K562 (cell line): ENCODE measurements around the gene ENKUR. TPM values are rescaled to one million over a fixed set of nuclear protein-coding genes. Genes with fewer than 3 reads are reported as not detected.
A peak's percentile ranks its signal among the peaks of the same experiment; 100 is the strongest.

Experiments
- ARID2 ChIP-seq: fragments of 450-650 bp; IDR thresholded peaks from 2 replicates; pipeline ENCODE4 v1.6.1; 2017; ENCODE audit warnings: antibody characterized with exemption, mild to moderate bottlenecking
- BRF1 ChIP-seq: IDR thresholded peaks from 3 replicates; pipeline ENCODE4 v1.6.1; 2011; ENCODE audit warnings: borderline replicate concordance, mild to moderate bottlenecking; ENCODE audit not compliant: insufficient read length; ENCODE audit errors: extremely low read depth
- CC2D1A ChIP-seq: fragments of 450-650 bp; IDR thresholded peaks from 2 replicates; pipeline ENCODE4 v1.6.1; 2017; ENCODE audit warnings: mild to moderate bottlenecking
- NCOR1 ChIP-seq: fragments of 450-650 bp; IDR thresholded peaks from 2 replicates; pipeline ENCODE4 v1.6.1; 2016; ENCODE audit warnings: mild to moderate bottlenecking, moderate library complexity
- NFE2L1 ChIP-seq: fragments of 450-650 bp; IDR thresholded peaks from 2 replicates; pipeline ENCODE4 v1.6.1; 2016; ENCODE audit warnings: missing genetic modification characterization, low read depth, mild to moderate bottlenecking, missing compliant biosample characterization, moderate library complexity, borderline replicate concordance
- RBM25 ChIP-seq: fragments of 200-400 bp; formaldehyde crosslinking; IDR thresholded peaks from 2 replicates; pipeline ENCODE4 v1.6.1; 2018; ENCODE audit warnings: low read length, low read depth, moderate library complexity; ENCODE audit not compliant: severe bottlenecking
- SAFB ChIP-seq: fragments of 200-400 bp; formaldehyde crosslinking; IDR thresholded peaks from 2 replicates; pipeline ENCODE4 v1.6.1; 2017; ENCODE audit warnings: low read depth, low read length, borderline replicate concordance
- SMC3 ChIP-seq: conservative IDR thresholded peaks from 2 replicates; pipeline ENCODE4 v1.6.1; 2011; ENCODE audit warnings: low read depth, low read length, improper control_type of control experiment; ENCODE audit not compliant: insufficient read depth
- SRSF3 ChIP-seq: fragments of 200-400 bp; formaldehyde crosslinking; IDR thresholded peaks from 2 replicates; pipeline ENCODE4 v1.6.1; 2016; ENCODE audit warnings: mild to moderate bottlenecking, low read length, moderate library complexity; ENCODE audit not compliant: insufficient read depth
- U2AF2 ChIP-seq: fragments of 200-400 bp; formaldehyde crosslinking; optimal IDR thresholded peaks from 2 replicates; pipeline ENCODE3; 2017; ENCODE audit warnings: low read depth, mild to moderate bottlenecking, low read length
- ZC3H11A ChIP-seq: IDR thresholded peaks from 2 replicates; pipeline ENCODE4 v1.6.1; 2012; ENCODE audit warnings: low read depth, low read length, improper control_type of control experiment
- ZNF12 ChIP-seq: sonication (generic); formaldehyde crosslinking; IDR thresholded peaks from 2 replicates; pipeline ENCODE4 v1.4.0; 2020; ENCODE audit warnings: mild to moderate bottlenecking, missing genetic modification reagents
- ZNF354B ChIP-seq: fragments of 250-450 bp; sonication (Bioruptor Pico); IDR thresholded peaks from 2 replicates; pipeline ENCODE4 v1.4.0; 2020
- ZNF384 ChIP-seq: IDR thresholded peaks from 2 replicates; pipeline ENCODE4 v1.6.1; 2012; ENCODE audit warnings: low read depth, low read length, improper control_type of control experiment
- ZNF41 ChIP-seq: fragments of 250-450 bp; sonication (Bioruptor Pico); conservative IDR thresholded peaks from 2 replicates; pipeline ENCODE4 v1.4.0; 2020; ENCODE audit warnings: mild to moderate bottlenecking
- ZNF589 ChIP-seq: fragments of 200-800 bp; sonication (Bioruptor generic); IDR thresholded peaks from 2 replicates; pipeline ENCODE4 v1.6.1; 2016; ENCODE audit warnings: low read depth, missing genetic modification characterization, missing compliant biosample characterization
- polyA plus RNA-seq, 8 experiments: library from polyadenylated mRNA; depleted of rRNA in 4 of 8; stranded (reverse) in 5 of 8; unstranded in 3 of 8; fragments of >200 nt; fragmentation: Nextera tagmentation in 2 of 8; fragmentation: Illumina TruSeq in 1 of 8; extraction: Ambion mirVana in 2 of 8; extraction: Trizol in 1 of 8; gene quantifications; 2 replicates each; pipeline versions ENCODE4 v1.2.1 to v1.2.3, GENCODE V29; 2011 to 2014; ENCODE audit warnings: inconsistent platforms in 1 of 8, missing spikeins in 1 of 8
- total RNA-seq, 7 experiments: library from RNA; depleted of rRNA in 6 of 7; stranded (reverse); fragments of >200 nt in 6 of 7; fragmentation: Illumina TruSeq in 2 of 7; extraction: Trizol in 2 of 7; gene quantifications; 2 replicates each; pipeline versions ENCODE4 v1.2.1 to v1.2.3, GENCODE V29; 2011 to 2021; ENCODE audit warnings: low replicate concordance in 1 of 7
- TF ChIP-seq, protein P1 (sequence below): IDR thresholded peaks from 2 replicates; pipeline ENCODE4 v1.6.1; 2011; ENCODE audit not compliant: insufficient read length; ENCODE audit errors: extremely low read depth
- TF ChIP-seq, protein P2 (sequence below), 3 experiments: fragments of 200-800 bp in 1 of 3; fragments of 250-450 bp in 1 of 3; fragments of 450-650 bp in 1 of 3; sonication (Bioruptor Pico) in 1 of 3; sonication (Bioruptor generic) in 1 of 3; formaldehyde crosslinking in 1 of 3; IDR thresholded peaks; 2 replicates each; pipeline versions ENCODE4 v1.6.1 to v1.8.0; 2016 to 2022; ENCODE audit warnings: mild to moderate bottlenecking in 2 of 3, missing genetic modification characterization in 2 of 3, missing compliant biosample characterization in 1 of 3, moderate library complexity in 1 of 3
- TF ChIP-seq, protein P3 (sequence below): fragments of 250-450 bp; sonication (Bioruptor Pico); IDR thresholded peaks from 2 replicates; pipeline ENCODE4 v1.5.0; 2021; ENCODE audit warnings: mild to moderate bottlenecking, borderline replicate concordance
- TF ChIP-seq, protein P4 (sequence below), 3 experiments: fragments of 200-800 bp in 1 of 3; sonication (Bioruptor generic) in 1 of 3; sonication (generic) in 1 of 3; formaldehyde crosslinking in 1 of 3; IDR thresholded peaks; 2 replicates each; pipeline versions ENCODE4 v1.6.1 to v1.8.0; 2016 to 2022; ENCODE audit warnings: mild to moderate bottlenecking in 2 of 3, missing compliant biosample characterization in 2 of 3, missing genetic modification characterization in 2 of 3, missing genetic modification reagents in 1 of 3

ENKUR gene
- total and polyA plus RNA-seq, 9 of the 15 experiments (the other 6 are each of a cell fraction or from before 2014, with no cell fraction given), result 0.06 to 0.46 (median 0.20) TPM

DNA sequence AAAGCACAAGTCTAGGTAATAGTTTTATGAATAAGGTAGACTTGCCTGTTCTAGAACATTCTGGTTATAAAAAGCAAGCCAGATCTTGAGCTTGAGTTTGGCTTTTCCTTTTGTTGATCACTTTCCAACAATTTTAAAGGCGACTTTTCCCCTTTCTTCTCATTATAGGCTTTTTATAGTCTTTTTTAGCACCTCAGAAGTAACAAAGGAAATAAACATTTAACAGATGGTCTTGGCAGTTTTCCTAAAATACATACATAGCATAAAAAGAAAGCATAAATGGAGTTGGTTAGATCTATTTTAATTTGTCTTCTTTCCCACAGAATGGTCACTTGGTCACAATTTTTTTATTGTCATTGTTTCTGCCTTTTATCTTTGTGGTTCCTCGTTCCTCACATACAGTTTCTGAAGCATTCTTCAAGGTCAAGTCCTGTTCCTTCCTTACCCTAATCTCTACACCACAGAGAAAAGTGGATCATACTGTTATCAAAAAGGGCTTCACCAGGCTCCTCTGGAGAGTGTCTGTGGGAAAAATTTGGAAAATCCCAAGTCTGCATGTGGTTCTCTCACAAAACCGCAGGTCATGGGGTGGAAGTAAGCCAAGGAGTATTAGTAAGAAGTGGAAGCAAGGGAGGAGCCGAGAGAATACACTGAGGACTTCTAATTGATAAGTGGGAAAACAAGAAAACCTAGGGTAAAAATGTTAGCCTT lies 31.8 kb upstream of the ENKUR start (continued):
- TF ChIP-seq, protein P1, sequence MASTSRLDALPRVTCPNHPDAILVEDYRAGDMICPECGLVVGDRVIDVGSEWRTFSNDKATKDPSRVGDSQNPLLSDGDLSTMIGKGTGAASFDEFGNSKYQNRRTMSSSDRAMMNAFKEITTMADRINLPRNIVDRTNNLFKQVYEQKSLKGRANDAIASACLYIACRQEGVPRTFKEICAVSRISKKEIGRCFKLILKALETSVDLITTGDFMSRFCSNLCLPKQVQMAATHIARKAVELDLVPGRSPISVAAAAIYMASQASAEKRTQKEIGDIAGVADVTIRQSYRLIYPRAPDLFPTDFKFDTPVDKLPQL, result no peak
- TF ChIP-seq NCOR1 (peak; percentile 77), SAFB (no peak), SMC3 (no peak), U2AF2 (no peak), BRF1 (no peak), NFE2L1 (tag) (no peak), CC2D1A (peak; percentile 45; the same call in 1 of the 2 replicates), ZNF41 (CRISPR knock-in tag) (no peak), ZC3H11A (no peak), ZNF12 (CRISPR knock-in tag) (no peak), ZNF354B (CRISPR knock-in tag) (no peak), ARID2 (no peak), ZNF384 (no peak), SRSF3 (no peak), ZNF589 (CRISPR knock-in tag) (no peak), RBM25 (no peak)
- TF ChIP-seq, protein P2, sequence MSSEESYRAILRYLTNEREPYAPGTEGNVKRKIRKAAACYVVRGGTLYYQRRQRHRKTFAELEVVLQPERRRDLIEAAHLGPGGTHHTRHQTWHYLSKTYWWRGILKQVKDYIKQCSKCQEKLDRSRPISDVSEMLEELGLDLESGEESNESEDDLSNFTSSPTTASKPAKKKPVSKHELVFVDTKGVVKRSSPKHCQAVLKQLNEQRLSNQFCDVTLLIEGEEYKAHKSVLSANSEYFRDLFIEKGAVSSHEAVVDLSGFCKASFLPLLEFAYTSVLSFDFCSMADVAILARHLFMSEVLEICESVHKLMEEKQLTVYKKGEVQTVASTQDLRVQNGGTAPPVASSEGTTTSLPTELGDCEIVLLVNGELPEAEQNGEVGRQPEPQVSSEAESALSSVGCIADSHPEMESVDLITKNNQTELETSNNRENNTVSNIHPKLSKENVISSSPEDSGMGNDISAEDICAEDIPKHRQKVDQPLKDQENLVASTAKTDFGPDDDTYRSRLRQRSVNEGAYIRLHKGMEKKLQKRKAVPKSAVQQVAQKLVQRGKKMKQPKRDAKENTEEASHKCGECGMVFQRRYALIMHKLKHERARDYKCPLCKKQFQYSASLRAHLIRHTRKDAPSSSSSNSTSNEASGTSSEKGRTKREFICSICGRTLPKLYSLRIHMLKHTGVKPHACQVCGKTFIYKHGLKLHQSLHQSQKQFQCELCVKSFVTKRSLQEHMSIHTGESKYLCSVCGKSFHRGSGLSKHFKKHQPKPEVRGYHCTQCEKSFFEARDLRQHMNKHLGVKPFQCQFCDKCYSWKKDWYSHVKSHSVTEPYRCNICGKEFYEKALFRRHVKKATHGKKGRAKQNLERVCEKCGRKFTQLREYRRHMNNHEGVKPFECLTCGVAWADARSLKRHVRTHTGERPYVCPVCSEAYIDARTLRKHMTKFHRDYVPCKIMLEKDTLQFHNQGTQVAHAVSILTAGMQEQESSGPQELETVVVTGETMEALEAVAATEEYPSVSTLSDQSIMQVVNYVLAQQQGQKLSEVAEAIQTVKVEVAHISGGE (CRISPR knock-in tag; IDR thresholded peaks at IDR 0.05), result no peak
- TF ChIP-seq, protein P3, sequence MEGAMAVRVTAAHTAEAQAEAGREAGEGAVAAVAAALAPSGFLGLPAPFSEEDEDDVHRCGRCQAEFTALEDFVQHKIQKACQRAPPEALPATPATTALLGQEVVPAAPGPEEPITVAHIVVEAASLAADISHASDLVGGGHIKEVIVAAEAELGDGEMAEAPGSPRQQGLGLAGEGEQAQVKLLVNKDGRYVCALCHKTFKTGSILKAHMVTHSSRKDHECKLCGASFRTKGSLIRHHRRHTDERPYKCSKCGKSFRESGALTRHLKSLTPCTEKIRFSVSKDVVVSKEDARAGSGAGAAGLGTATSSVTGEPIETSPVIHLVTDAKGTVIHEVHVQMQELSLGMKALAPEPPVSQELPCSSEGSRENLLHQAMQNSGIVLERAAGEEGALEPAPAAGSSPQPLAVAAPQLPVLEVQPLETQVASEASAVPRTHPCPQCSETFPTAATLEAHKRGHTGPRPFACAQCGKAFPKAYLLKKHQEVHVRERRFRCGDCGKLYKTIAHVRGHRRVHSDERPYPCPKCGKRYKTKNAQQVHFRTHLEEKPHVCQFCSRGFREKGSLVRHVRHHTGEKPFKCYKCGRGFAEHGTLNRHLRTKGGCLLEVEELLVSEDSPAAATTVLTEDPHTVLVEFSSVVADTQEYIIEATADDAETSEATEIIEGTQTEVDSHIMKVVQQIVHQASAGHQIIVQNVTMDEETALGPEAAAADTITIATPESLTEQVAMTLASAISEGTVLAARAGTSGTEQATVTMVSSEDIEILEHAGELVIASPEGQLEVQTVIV, result no peak
- TF ChIP-seq, protein P4, sequence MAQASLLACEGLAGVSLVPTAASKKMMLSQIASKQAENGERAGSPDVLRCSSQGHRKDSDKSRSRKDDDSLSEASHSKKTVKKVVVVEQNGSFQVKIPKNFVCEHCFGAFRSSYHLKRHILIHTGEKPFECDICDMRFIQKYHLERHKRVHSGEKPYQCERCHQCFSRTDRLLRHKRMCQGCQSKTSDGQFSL (CRISPR knock-in tag; IDR thresholded peaks at IDR 0.05), result no peak
- TF ChIP-seq, protein P4 (tag; IDR thresholded peaks at IDR 0.05), result no peak
